Aorta (tissue), 5 donors: Measurements from ENCODE around the gene AQP3. TPM values are rescaled to one million over a fixed set of nuclear protein-coding genes. Genes with fewer than 3 reads are reported as not detected.
A peak's percentile ranks its signal among the peaks of the same experiment; 100 is the strongest.
"Not testable (repeated sequence)": the region's sequence is repeated elsewhere in the genome, so short reads cannot be mapped to it uniquely, and the experiment has no call there.

Source experiments
- ATAC-seq: fragments of 200-7000 bp; cut with Tn5 transposase; one replicate; pipeline ENCODE4 v1.9.1; 2022; ENCODE audit warnings: moderate library complexity; ENCODE audit not compliant: low FRiP score
- DNase-seq, 2 donors: peaks; one replicate each; pipeline ENCODE4 v3.0.0-alpha.2; 2020
- H3K27ac ChIP-seq, 2 donors: one replicate each; pipeline ENCODE4 v1.5.1; 2013; ENCODE audit warnings: low read length in 2 of 2, mild to moderate bottlenecking in 2 of 2, moderate library complexity in 2 of 2, control low read depth in 1 of 2, inconsistent platforms in 1 of 2, low read depth in 1 of 2
- H3K27me3 ChIP-seq, 2 donors: one replicate each; pipeline ENCODE4 v1.6.1; 2013; ENCODE audit warnings: control low read depth in 1 of 2, low read length in 1 of 2, mild to moderate bottlenecking in 1 of 2, moderate library complexity in 1 of 2; ENCODE audit not compliant: insufficient read depth in 2 of 2, control insufficient read depth in 1 of 2
- H3K36me3 ChIP-seq, 2 donors: one replicate each; pipeline ENCODE4 v1.6.1; 2013; ENCODE audit warnings: control low read depth in 1 of 2, low read length in 1 of 2, mild to moderate bottlenecking in 1 of 2; ENCODE audit not compliant: insufficient read depth in 2 of 2, control insufficient read depth in 1 of 2
- H3K4me1 ChIP-seq, 2 donors: one replicate each; pipeline ENCODE4 v1.6.1; 2013; ENCODE audit warnings: low read length in 2 of 2, control low read depth in 1 of 2, mild to moderate bottlenecking in 1 of 2, moderate library complexity in 1 of 2; ENCODE audit not compliant: insufficient read depth in 2 of 2, control insufficient read depth in 1 of 2
- H3K4me3 ChIP-seq, 2 donors: one replicate each; pipeline ENCODE4 v1.5.1; 2013; ENCODE audit warnings: low read length in 2 of 2, control low read depth in 1 of 2, mild to moderate bottlenecking in 1 of 2
- H3K9me3 ChIP-seq: one replicate; pipeline ENCODE4 v1.6.1; 2013; ENCODE audit warnings: mild to moderate bottlenecking, low read length; ENCODE audit not compliant: control insufficient read depth
- WGBS, 2 donors: extraction: QIAGEN DNeasy Blood & Tissue Kit; methylation state at CpG; one replicate each; pipeline ENCODE4 v1.1.7; 2013; 5-methylcytosine and 5-hydroxymethylcytosine counted together
- intact Hi-C, 2 donors: fragments of 100-400 bp; cut with DNase I; formaldehyde crosslinking; loops; one replicate each; pipeline versions ENCODE4 v1.14.2 to v1.15.0; 2022
- polyA plus RNA-seq, 2 donors: library from polyadenylated mRNA; stranded (reverse); fragments of 200-250 nt; gene quantifications; one replicate each; pipeline ENCODE4 v1.2.3, GENCODE V29; 2013
- total RNA-seq, 2 donors: library from RNA; stranded (reverse); fragmentation: NEBNext Ultra II Directional; extraction: Animal tissue kit (Norgen Biotek cat#: 25700); gene quantifications; one replicate each; pipeline ENCODE4 v1.2.1, GENCODE V29; 2021
- donor health status: healthy with polysubstance abuse.
- donor health status: Bipolar disorder and iron deficiency.
- donor health status: DM: no; HTN: no; CAD: no.
- donor health status: DM: no; HTN: no; CAD: no.
- donor health status: DM: yes; HTN: yes; CAD: no.

AQP3 gene
- total and polyA plus RNA-seq, 4 donors: 2.8 to 9.3 (median 4.4) TPM

DNA sequence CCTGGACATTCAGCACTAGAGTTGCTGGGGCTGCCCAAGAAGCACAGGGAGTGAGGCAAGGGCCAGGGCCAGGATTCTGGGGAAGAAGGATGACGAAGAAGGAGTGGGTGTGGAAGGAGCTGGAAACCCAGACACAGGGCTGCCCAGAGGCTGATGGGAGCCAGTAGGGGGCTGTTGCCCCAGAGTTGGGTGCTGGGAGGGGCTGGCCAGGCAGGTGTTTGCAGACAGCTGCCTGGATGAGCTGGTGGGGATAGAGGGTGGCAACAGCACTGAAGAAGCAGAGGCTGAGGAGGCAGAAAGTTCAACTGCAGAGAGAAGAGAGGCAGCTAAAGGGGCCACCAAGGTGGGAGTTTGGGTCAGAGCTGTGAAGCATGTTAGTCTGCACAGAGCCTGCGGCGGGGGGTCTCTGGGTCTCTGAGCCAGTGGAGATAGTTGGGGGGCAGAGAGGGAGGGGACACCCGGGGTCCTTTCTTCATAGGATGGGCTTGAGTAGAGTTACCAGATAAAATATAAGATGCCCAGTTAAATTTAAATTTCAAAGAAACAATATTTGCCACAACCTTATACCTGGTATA lies 42.5 kb downstream of the AQP3 start:
- ATAC-seq: no peak
- no peak overlapping the region for H3K27ac ChIP-seq
- no peaks in the 10 kb centered on the region for H3K9me3 ChIP-seq
- WGBS, 2 donors: 83 to 89% methylated on average over 4 of the region's 4 CpGs
- H3K4me3 ChIP-seq: no peak overlapping the region
- intact Hi-C loops: no loop called here
- no peaks in the 10 kb centered on the region for H3K27me3 ChIP-seq
- no peaks in the 10 kb centered on the region for H3K36me3 ChIP-seq
- H3K4me1 ChIP-seq: no peaks in the 10 kb centered on the region
- DNase-seq: no peak

GRCh38 chr9:33403941-33404787 lies 43.2 kb downstream of the AQP3 start:
- intact Hi-C loops: no loop called here
- Histone ChIP-seq H3K36me3 (no peaks in the 10 kb centered on the region), H3K4me3 (no peak overlapping the region), H3K9me3 (no peaks in the 10 kb centered on the region), H3K27ac (no peak overlapping the region), H3K4me1 (no peaks in the 10 kb centered on the region), H3K27me3 (no peaks in the 10 kb centered on the region)
- 90 to 92% methylated on average over 17 of the region's 17 CpGs for WGBS, 2 donors
- no peak for DNase-seq
- no peak for ATAC-seq

- H3K27me3 ChIP-seq, H3K36me3 ChIP-seq, H3K9me3 ChIP-seq, ATAC-seq, H3K4me1 ChIP-seq, intact Hi-C loops, H3K4me3 ChIP-seq, H3K27ac ChIP-seq: not testable (repeated sequence)
- peak in 1 of 2 donors; percentile 60 for DNase-seq
- 24 to 25% methylated on average over 10 of the region's 10 CpGs for WGBS, 2 donors
Observed at GRCh38 chr9:33402371-33402770, 45.0 kb downstream of the AQP3 start, which contains the start of gene AQP7. TSS of gene AQP7 (minus strand) at chr9:33402568. CDS start at chr9:33401262, 1,306 bp downstream.

GRCh38 chr9:33401809-33402208 lies 45.6 kb downstream of the AQP3 start:
- WGBS, 2 donors: 81% methylated on average over 9 to 10 of the region's 10 CpGs
- H3K9me3 ChIP-seq, H3K36me3 ChIP-seq, intact Hi-C loops, ATAC-seq, H3K27ac ChIP-seq, H3K4me1 ChIP-seq, DNase-seq, H3K27me3 ChIP-seq, H3K4me3 ChIP-seq: not testable (repeated sequence)

DNA sequence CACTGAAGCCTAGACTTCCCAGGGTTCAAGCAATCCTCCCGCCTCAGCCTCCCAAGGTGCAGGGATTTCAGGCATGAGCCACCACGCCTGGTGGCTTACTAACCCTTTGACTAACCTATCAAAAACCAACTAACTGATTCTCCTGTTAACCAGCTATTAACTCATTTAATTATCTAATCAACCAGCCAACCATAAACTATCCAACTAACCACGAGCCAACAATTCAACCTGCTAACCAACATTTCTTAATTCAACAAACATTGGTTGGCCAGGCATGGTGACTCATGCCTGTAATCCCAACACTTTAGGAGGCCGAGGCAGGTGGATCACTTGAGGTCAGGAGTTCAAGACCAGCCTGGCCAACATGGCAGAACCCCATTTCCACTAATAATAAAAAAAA lies 48.3 kb downstream of the AQP3 start:
- H3K9me3 ChIP-seq, intact Hi-C loops, H3K36me3 ChIP-seq, DNase-seq, H3K27ac ChIP-seq, H3K4me3 ChIP-seq, ATAC-seq, H3K27me3 ChIP-seq, H3K4me1 ChIP-seq: not testable (repeated sequence)
- 84 to 89% methylated on average over 4 of the region's 4 CpGs for WGBS, 2 donors

- H3K4me1 ChIP-seq, H3K27me3 ChIP-seq, intact Hi-C loops, H3K9me3 ChIP-seq, DNase-seq, H3K4me3 ChIP-seq, ATAC-seq, H3K36me3 ChIP-seq, H3K27ac ChIP-seq: not testable (repeated sequence)
- WGBS, 2 donors: 87 to 88% methylated on average over 2 to 3 of the region's 4 CpGs
Observed at GRCh38 chr9:33397801-33398200, 49.6 kb downstream of the AQP3 start.

DNA sequence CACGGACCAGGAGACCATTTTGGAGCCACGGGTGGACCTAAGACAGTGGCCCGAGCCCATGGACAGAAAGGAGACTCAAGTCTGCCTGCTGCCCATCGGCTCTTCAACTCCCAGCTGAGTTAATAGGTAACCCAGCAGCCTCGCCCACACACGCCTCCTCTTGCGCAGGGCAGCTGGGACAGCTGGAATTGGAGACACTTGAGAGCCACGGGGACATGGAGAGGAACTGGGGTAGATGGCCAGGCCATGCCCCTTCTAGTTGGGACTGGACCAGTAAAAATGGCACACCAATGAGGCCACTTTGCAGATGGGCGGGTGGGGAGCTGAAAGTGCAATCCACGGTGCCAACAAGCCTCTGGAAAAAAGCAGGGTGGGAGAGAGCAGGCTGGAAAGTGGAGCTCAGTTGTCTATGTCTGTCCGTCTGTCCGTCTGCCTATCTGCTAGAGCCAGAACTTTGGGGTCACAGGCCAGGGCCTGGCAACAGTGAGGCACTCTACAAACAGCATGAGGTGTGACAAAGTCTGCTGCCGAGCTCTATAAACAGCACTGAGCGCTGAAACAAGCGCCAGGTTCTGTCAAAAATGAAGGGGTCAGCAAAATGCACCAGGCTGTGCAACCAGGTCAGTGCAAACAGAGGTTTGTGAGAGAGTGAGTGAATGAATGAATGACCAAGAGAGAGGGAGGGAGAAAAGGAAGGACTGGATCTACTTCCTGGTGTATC lies 52.1 kb downstream of the AQP3 start:
- WGBS, 2 donors: 84 to 88% methylated on average over 15 of the region's 15 CpGs
- H3K27me3 ChIP-seq, intact Hi-C loops, DNase-seq, H3K4me1 ChIP-seq, H3K9me3 ChIP-seq, H3K36me3 ChIP-seq, ATAC-seq, H3K4me3 ChIP-seq, H3K27ac ChIP-seq: not testable (repeated sequence)

GRCh38 chr9:33393986-33394385 lies 53.4 kb downstream of the AQP3 start:
- H3K27me3 ChIP-seq, H3K9me3 ChIP-seq, H3K4me1 ChIP-seq, intact Hi-C loops, DNase-seq, ATAC-seq, H3K36me3 ChIP-seq, H3K27ac ChIP-seq, H3K4me3 ChIP-seq: not testable (repeated sequence)
- 78 to 93% methylated on average over 3 of the region's 3 CpGs for WGBS, 2 donors
